GM23338 (cell line): Measurements from ENCODE around the gene SCAMP1. TPM values are rescaled to one million over a fixed set of nuclear protein-coding genes. Genes with fewer than 3 reads are reported as not detected.

Experiments
- ATAC-seq: fragments of 200-7000 bp; cut with Tn5 transposase; 3 replicates; pipeline ENCODE4 v1.9.1; 2020
- DNase-seq: peaks from one replicate; pipeline ENCODE4 v3.0.0-alpha.2; 2015; ENCODE audit warnings: low spot score
- H2AFZ ChIP-seq: fragments of 200-600 bp; sonication (generic); 2 replicates; pipeline ENCODE4 v1.8.0; 2016; ENCODE audit warnings: antibody characterized with exemption, mild to moderate bottlenecking, moderate library complexity
- H3F3A ChIP-seq: fragments of 200-600 bp; sonication (generic); replicated peaks from 2 replicates; pipeline ENCODE4 v1.8.0; 2017; ENCODE audit warnings: antibody characterized with exemption, mixed run types, low read depth
- H3K27ac ChIP-seq: fragments of 200-600 bp; sonication (generic); 2 replicates; pipeline ENCODE4 v1.6.1; 2016; ENCODE audit warnings: low read depth
- H3K27me3 ChIP-seq: fragments of 200-600 bp; sonication (generic); 2 replicates; pipeline ENCODE4 v1.8.0; 2016; ENCODE audit warnings: mild to moderate bottlenecking, mixed run types, moderate library complexity; ENCODE audit not compliant: insufficient read depth
- H3K36me3 ChIP-seq: fragments of 200-600 bp; sonication (generic); 2 replicates; pipeline ENCODE4 v1.8.0; 2016; ENCODE audit warnings: mild to moderate bottlenecking; ENCODE audit not compliant: insufficient read depth
- H3K4me1 ChIP-seq: fragments of 200-600 bp; sonication (generic); 2 replicates; pipeline ENCODE4 v1.8.0; 2016; ENCODE audit warnings: mild to moderate bottlenecking, moderate library complexity; ENCODE audit not compliant: insufficient read depth
- H3K4me2 ChIP-seq: fragments of 200-600 bp; sonication (generic); 2 replicates; pipeline ENCODE4 v1.7.1; 2017; ENCODE audit warnings: mixed run types
- H3K4me3 ChIP-seq: fragments of 200-600 bp; sonication (generic); 2 replicates; pipeline ENCODE4 v1.6.1; 2016; ENCODE audit warnings: mixed run types
- H3K79me2 ChIP-seq: fragments of 200-600 bp; sonication (generic); replicated peaks from 2 replicates; pipeline ENCODE4 v1.8.0; 2017; ENCODE audit warnings: mild to moderate bottlenecking; ENCODE audit not compliant: insufficient read depth
- H3K9me2 ChIP-seq: fragments of 200-600 bp; sonication (generic); 2 replicates; pipeline ENCODE4 v1.8.0; 2017; ENCODE audit not compliant: insufficient read depth
- H4K20me1 ChIP-seq: fragments of 200-600 bp; sonication (generic); replicated peaks from 2 replicates; pipeline ENCODE4 v1.8.0; 2017; ENCODE audit warnings: mild to moderate bottlenecking; ENCODE audit not compliant: insufficient read depth
- H3K27ac Mint-ChIP-seq: 2 replicates; pipeline ENCODE4 v1.8.0; 2020; ENCODE audit warnings: inconsistent platforms, mild to moderate bottlenecking, moderate library complexity, mixed read lengths
- H3K27me3 Mint-ChIP-seq: 3 replicates; pipeline ENCODE4 v1.8.0; 2022; ENCODE audit warnings: low read depth, mild to moderate bottlenecking, moderate library complexity, mixed read lengths, inconsistent platforms; ENCODE audit not compliant: insufficient read depth, poor library complexity
- H3K36me3 Mint-ChIP-seq: 3 replicates; pipeline ENCODE4 v1.8.0; 2021; ENCODE audit warnings: low read depth, mild to moderate bottlenecking, inconsistent platforms, moderate library complexity, mixed read lengths
- H3K4me1 Mint-ChIP-seq: 3 replicates; pipeline ENCODE4 v1.8.0; 2020; ENCODE audit warnings: mild to moderate bottlenecking, inconsistent platforms, mixed read lengths
- H3K4me3 Mint-ChIP-seq: 3 replicates; pipeline ENCODE4 v1.8.0; 2021; ENCODE audit warnings: moderate library complexity, mild to moderate bottlenecking, inconsistent platforms, mixed read lengths
- H3K9me3 Mint-ChIP-seq: 3 replicates; pipeline ENCODE4 v1.8.0; 2020; ENCODE audit warnings: moderate library complexity, mild to moderate bottlenecking, inconsistent platforms, mixed read lengths
- JUNB ChIP-seq: IDR thresholded peaks from one replicate; pipeline ENCODE4 v1.6.1; 2016; ENCODE audit warnings: antibody characterized with exemption; ENCODE audit not compliant: unreplicated experiment
- polyA plus RNA-seq: library from polyadenylated mRNA; unstranded; fragments of >200 nt; fragmentation: Nextera tagmentation; extraction: Ambion mirVana; gene quantifications from 2 replicates; pipeline ENCODE4 v1.2.1, GENCODE V29; 2016
- total RNA-seq: library from RNA; depleted of rRNA; stranded (reverse); fragments of >200 nt; shearing (Covaris generic); gene quantifications from 2 replicates; pipeline ENCODE4 v1.2.3, GENCODE V29; 2014
- TF ChIP-seq, protein P1 (sequence below): fragments of 250-450 bp; sonication (Bioruptor Pico); IDR thresholded peaks from 2 replicates; pipeline ENCODE4 v1.5.0; 2020; ENCODE audit warnings: mild to moderate bottlenecking, moderate library complexity

Gene SCAMP1
- total and polyA plus RNA-seq, 2 experiments from 2014 or later, result 26.8 to 53.9 TPM

DNA sequence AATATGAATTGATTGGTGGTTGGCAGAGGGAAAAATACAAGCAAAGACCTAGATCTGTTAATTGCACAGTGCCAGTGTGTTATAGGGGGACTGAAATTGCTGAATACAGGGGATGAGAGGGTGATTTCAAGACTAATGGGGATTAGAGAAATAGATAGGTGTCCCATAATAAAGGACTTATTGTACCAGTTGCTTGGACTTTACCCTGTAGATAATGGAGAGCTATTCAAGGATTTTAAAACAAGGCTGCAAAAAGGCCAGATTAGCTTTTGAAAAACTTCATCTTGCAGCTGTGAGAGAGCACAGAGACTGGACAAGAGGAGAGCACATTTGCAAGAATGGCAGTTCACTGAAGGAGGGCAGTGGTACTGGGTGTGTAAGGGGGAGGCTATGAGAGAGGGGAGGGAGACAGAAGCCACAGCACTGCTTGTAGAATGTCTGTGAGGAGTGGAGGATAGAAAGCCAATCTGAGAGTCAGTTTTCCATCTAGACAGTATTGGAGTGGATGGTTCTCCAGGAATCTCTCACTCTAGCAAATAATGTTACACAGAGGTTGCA lies 28.8 kb upstream of the SCAMP1 start:
- peaks cover 9% of the 10 kb centered on the region for H3K4me1 Mint-ChIP-seq
- peaks cover 2% of the 10 kb centered on the region; the same call in 2 of the 3 replicates for H3K9me3 Mint-ChIP-seq

More for the DNA sequence above, 28.8 kb upstream of the SCAMP1 start:
- no peak overlapping the region for H3K4me3 Mint-ChIP-seq
- no peak overlapping the region for H3K27ac ChIP-seq
- H3K36me3 ChIP-seq, result no peaks in the 10 kb centered on the region
- H3F3A ChIP-seq, result no peaks in the 10 kb centered on the region
- peaks cover 2% of the 10 kb centered on the region; the same call in 2 of the 3 replicates for H3K36me3 Mint-ChIP-seq
- peaks cover 5% of the 10 kb centered on the region for H3K27me3 Mint-ChIP-seq
- no peak for DNase-seq
- H3K9me2 ChIP-seq, result no peaks in the 10 kb centered on the region; the same call in 1 of the 2 replicates
- H3K79me2 ChIP-seq, result no peaks in the 10 kb centered on the region
- H4K20me1 ChIP-seq, result no peaks in the 10 kb centered on the region
- H3K4me1 ChIP-seq, result 0 out of 2 replicates have a peak, but pooled peaks cover 7% of the 10 kb centered on the region
- H3K27me3 ChIP-seq, result no peaks in the 10 kb centered on the region
- no peak for ATAC-seq
- H3K27ac Mint-ChIP-seq, result no peak overlapping the region
- TF ChIP-seq, protein P1, sequence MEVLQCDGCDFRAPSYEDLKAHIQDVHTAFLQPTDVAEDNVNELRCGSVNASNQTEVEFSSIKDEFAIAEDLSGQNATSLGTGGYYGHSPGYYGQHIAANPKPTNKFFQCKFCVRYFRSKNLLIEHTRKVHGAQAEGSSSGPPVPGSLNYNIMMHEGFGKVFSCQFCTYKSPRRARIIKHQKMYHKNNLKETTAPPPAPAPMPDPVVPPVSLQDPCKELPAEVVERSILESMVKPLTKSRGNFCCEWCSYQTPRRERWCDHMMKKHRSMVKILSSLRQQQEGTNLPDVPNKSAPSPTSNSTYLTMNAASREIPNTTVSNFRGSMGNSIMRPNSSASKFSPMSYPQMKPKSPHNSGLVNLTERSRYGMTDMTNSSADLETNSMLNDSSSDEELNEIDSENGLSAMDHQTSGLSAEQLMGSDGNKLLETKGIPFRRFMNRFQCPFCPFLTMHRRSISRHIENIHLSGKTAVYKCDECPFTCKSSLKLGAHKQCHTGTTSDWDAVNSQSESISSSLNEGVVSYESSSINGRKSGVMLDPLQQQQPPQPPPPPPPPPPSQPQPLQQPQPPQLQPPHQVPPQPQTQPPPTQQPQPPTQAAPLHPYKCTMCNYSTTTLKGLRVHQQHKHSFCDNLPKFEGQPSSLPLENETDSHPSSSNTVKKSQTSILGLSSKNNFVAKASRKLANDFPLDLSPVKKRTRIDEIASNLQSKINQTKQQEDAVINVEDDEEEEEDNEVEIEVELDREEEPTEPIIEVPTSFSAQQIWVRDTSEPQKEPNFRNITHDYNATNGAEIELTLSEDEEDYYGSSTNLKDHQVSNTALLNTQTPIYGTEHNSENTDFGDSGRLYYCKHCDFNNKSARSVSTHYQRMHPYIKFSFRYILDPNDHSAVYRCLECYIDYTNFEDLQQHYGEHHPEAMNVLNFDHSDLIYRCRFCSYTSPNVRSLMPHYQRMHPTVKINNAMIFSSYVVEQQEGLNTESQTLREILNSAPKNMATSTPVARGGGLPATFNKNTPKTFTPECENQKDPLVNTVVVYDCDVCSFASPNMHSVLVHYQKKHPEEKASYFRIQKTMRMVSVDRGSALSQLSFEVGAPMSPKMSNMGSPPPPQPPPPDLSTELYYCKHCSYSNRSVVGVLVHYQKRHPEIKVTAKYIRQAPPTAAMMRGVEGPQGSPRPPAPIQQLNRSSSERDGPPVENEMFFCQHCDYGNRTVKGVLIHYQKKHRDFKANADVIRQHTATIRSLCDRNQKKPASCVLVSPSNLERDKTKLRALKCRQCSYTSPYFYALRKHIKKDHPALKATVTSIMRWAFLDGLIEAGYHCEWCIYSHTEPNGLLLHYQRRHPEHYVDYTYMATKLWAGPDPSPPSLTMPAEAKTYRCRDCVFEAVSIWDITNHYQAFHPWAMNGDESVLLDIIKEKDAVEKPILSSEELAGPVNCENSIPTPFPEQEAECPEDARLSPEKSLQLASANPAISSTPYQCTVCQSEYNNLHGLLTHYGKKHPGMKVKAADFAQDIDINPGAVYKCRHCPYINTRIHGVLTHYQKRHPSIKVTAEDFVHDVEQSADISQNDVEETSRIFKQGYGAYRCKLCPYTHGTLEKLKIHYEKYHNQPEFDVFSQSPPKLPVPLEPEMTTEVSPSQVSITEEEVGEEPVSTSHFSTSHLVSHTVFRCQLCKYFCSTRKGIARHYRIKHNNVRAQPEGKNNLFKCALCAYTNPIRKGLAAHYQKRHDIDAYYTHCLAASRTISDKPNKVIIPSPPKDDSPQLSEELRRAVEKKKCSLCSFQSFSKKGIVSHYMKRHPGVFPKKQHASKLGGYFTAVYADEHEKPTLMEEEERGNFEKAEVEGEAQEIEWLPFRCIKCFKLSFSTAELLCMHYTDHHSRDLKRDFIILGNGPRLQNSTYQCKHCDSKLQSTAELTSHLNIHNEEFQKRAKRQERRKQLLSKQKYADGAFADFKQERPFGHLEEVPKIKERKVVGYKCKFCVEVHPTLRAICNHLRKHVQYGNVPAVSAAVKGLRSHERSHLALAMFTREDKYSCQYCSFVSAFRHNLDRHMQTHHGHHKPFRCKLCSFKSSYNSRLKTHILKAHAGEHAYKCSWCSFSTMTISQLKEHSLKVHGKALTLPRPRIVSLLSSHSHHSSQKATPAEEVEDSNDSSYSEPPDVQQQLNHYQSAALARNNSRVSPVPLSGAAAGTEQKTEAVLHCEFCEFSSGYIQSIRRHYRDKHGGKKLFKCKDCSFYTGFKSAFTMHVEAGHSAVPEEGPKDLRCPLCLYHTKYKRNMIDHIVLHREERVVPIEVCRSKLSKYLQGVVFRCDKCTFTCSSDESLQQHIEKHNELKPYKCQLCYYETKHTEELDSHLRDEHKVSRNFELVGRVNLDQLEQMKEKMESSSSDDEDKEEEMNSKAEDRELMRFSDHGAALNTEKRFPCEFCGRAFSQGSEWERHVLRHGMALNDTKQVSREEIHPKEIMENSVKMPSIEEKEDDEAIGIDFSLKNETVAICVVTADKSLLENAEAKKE (CRISPR knock-in tag), result no peak
- TF ChIP-seq JUNB, result no peak
- 0 out of 2 replicates have a peak overlapping the region, but pooled peaks have one; percentile 23 for H2AFZ ChIP-seq
- no peak overlapping the region for H3K4me2 ChIP-seq
- no peak overlapping the region for H3K4me3 ChIP-seq
